ENCODE data around the gene B3GALNT2.

B3GALNT2 gene

GRCh38 chr1:235408503-235408960 is 95.7 kb downstream of the B3GALNT2 start:
- no peak for DNase-seq

GRCh38 chr1:235407419-235407818 is 96.8 kb downstream of the B3GALNT2 start:
- no peak for DNase-seq

GRCh38 chr1:235404190-235404589 is 100.1 kb downstream of the B3GALNT2 start:
- no peak for DNase-seq

- no peak for DNase-seq
Measured at GRCh38 chr1:235403593-235403992, 100.7 kb downstream of the B3GALNT2 start.

- DNase-seq, result no peak
Measured at GRCh38 chr1:235402457-235403200, 101.6 kb downstream of the B3GALNT2 start.

- DNase-seq, result no peak
Measured at GRCh38 chr1:235401251-235401650, 103.0 kb downstream of the B3GALNT2 start.
